Caco-2 (cell line): ENCODE results near the gene GPS1. TPM values are rescaled to one million over a fixed set of nuclear protein-coding genes. Genes with fewer than 3 reads are reported as not detected.

Experiments
- BruUV-seq: library from RNA; stranded (reverse); fragments of 400-500 nt; replicated peaks from 2 replicates; lab custom pipeline; 2021; lab: Mats Ljungman, UMichigan
- CTCF ChIA-PET: fragments of 300-600 bp; sonication (Branson Sonifier 250); formaldehyde crosslinking; loops from one replicate; lab custom pipeline; 2022; ENCODE audit warnings: antibody characterized with exemption; lab: Charles Lee
- POLR2A ChIA-PET: fragments of 300-600 bp; sonication (Branson Sonifier 250); formaldehyde crosslinking; loops from one replicate; lab custom pipeline; 2022; ENCODE audit warnings: antibody characterized with exemption; lab: Charles Lee
- DNase-seq, 2 experiments: peaks; one replicate each; pipeline versions ENCODE4 v3.0.0 to v3.0.0-alpha.2; 2020 to 2022
- H3K27me3 ChIP-seq: replicated peaks from 2 replicates; pipeline ENCODE4 v1.6.0; 2011; ENCODE audit warnings: low read length; ENCODE audit not compliant: control insufficient read depth, insufficient read depth
- H3K36me3 ChIP-seq: 2 replicates; pipeline ENCODE4 v1.5.1; 2011; ENCODE audit warnings: low read length; ENCODE audit not compliant: control insufficient read depth, insufficient read depth
- H3K4me1 ChIP-seq: fragments of 250-450 bp; sonication (Bioruptor Pico); 2 replicates; pipeline ENCODE4 v1.5.1; 2020; ENCODE audit warnings: mild to moderate bottlenecking
- H3K4me3 ChIP-seq: 2 replicates; pipeline ENCODE4 v1.5.1; 2011; ENCODE audit warnings: low read depth, mild to moderate bottlenecking, control low read depth, low read length
- H3K9me3 ChIP-seq: fragments of 250-450 bp; sonication (Bioruptor Pico); 2 replicates; pipeline ENCODE4 v1.5.1; 2020; ENCODE audit warnings: mild to moderate bottlenecking, moderate library complexity
- H3K27ac Mint-ChIP-seq: one replicate; pipeline ENCODE4 v1.8.0; 2022; ENCODE audit warnings: mixed read lengths; ENCODE audit not compliant: unreplicated experiment
- H3K27me3 Mint-ChIP-seq: one replicate; pipeline ENCODE4 v1.8.0; 2022; ENCODE audit warnings: mixed read lengths; ENCODE audit not compliant: insufficient read depth, unreplicated experiment
- H3K36me3 Mint-ChIP-seq: one replicate; pipeline ENCODE4 v1.8.0; 2022; ENCODE audit warnings: mild to moderate bottlenecking, mixed read lengths; ENCODE audit not compliant: insufficient read depth, unreplicated experiment
- H3K4me1 Mint-ChIP-seq: one replicate; pipeline ENCODE4 v1.8.0; 2022; ENCODE audit warnings: low read depth, mixed read lengths; ENCODE audit not compliant: unreplicated experiment
- H3K4me3 Mint-ChIP-seq: one replicate; pipeline ENCODE4 v1.8.0; 2022; ENCODE audit warnings: mild to moderate bottlenecking, moderate library complexity, mixed read lengths; ENCODE audit not compliant: unreplicated experiment
- H3K9me3 Mint-ChIP-seq: one replicate; pipeline ENCODE4 v1.8.0; 2022; ENCODE audit warnings: mixed read lengths; ENCODE audit not compliant: unreplicated experiment
- intact Hi-C: fragments of 100-400 bp; cut with micrococcal nuclease; formaldehyde crosslinking; loops from one replicate; pipeline ENCODE4 v1.10.0; 2022; ENCODE audit not compliant: unreplicated experiment
- total RNA-seq: library from RNA; stranded (reverse); gene quantifications from 2 replicates; pipeline ENCODE4 v1.2.3, GENCODE V29; 2022
- TF ChIP-seq, protein P1 (sequence below), 2 experiments: fragments of 200-600 bp in 1 of 2; IDR thresholded peaks; 1 replicate in 1 of 2; 2 replicates in 1 of 2; pipeline versions ENCODE4 v1.5.1 to v1.8.0; 2011 to 2022; ENCODE audit warnings: antibody characterized with exemption in 1 of 2, control low read depth in 1 of 2, inconsistent platforms in 1 of 2, low read depth in 1 of 2, low read length in 1 of 2, mild to moderate bottlenecking in 1 of 2, moderate library complexity in 1 of 2; ENCODE audit not compliant: insufficient read depth in 1 of 2, severe bottlenecking in 1 of 2, unreplicated experiment in 1 of 2

GPS1 gene
- total RNA-seq, 1 experiment from 2014 or later, result 195 TPM

DNA sequence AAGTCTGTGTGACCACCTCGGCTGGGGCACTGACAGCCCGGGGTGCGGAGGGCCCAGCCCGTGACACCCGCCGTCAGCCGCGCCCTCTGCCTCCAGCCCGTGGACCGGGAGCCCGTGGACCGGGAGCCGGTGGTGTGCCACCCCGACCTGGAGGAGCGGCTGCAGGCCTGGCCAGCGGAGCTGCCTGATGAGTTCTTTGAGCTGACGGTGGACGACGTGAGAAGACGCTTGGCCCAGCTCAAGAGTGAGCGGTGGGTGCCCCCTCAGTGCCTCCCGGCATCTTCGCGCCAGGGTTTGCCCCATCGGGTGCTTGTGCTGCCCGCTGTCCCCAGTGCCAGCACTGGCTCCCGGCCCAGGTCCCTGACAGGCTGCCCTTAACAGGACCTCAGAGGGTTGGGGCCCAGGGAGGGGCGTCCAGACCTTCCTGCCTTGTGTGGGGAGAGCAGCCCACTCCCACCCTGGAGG is 42.7 kb upstream of the GPS1 start:
- CTCF ChIA-PET, result no interaction called here
- BruUV-seq, result no TSS peak
- no peak for DNase-seq
- intact Hi-C loops, result no loop called here
- H3K36me3 Mint-ChIP-seq, result peaks cover 15% of the 10 kb centered on the region
- H3K27ac Mint-ChIP-seq, result no peak overlapping the region
- H3K4me1 ChIP-seq, result peaks cover 8% of the 10 kb centered on the region; the same call in 1 of the 2 replicates
- TF ChIP-seq, protein P1, sequence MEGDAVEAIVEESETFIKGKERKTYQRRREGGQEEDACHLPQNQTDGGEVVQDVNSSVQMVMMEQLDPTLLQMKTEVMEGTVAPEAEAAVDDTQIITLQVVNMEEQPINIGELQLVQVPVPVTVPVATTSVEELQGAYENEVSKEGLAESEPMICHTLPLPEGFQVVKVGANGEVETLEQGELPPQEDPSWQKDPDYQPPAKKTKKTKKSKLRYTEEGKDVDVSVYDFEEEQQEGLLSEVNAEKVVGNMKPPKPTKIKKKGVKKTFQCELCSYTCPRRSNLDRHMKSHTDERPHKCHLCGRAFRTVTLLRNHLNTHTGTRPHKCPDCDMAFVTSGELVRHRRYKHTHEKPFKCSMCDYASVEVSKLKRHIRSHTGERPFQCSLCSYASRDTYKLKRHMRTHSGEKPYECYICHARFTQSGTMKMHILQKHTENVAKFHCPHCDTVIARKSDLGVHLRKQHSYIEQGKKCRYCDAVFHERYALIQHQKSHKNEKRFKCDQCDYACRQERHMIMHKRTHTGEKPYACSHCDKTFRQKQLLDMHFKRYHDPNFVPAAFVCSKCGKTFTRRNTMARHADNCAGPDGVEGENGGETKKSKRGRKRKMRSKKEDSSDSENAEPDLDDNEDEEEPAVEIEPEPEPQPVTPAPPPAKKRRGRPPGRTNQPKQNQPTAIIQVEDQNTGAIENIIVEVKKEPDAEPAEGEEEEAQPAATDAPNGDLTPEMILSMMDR (IDR thresholded peaks at IDR 0.05; ENCODE audit: insufficient read depth in 1 of 2, low read depth in 1 of 2, low read length in 1 of 2, severe bottlenecking in 1 of 2, unreplicated experiment in 1 of 2), result no peak
- H3K9me3 ChIP-seq, result no peaks in the 10 kb centered on the region
- no peaks in the 10 kb centered on the region for H3K4me1 Mint-ChIP-seq
- no peak overlapping the region for H3K4me3 Mint-ChIP-seq
- no peaks in the 10 kb centered on the region for H3K27me3 Mint-ChIP-seq
- no peak overlapping the region for H3K4me3 ChIP-seq
- H3K9me3 Mint-ChIP-seq, result no peaks in the 10 kb centered on the region
- no peaks in the 10 kb centered on the region for H3K36me3 ChIP-seq
- POLR2A ChIA-PET, result no interaction called here
- H3K27me3 ChIP-seq, result no peaks in the 10 kb centered on the region

DNA sequence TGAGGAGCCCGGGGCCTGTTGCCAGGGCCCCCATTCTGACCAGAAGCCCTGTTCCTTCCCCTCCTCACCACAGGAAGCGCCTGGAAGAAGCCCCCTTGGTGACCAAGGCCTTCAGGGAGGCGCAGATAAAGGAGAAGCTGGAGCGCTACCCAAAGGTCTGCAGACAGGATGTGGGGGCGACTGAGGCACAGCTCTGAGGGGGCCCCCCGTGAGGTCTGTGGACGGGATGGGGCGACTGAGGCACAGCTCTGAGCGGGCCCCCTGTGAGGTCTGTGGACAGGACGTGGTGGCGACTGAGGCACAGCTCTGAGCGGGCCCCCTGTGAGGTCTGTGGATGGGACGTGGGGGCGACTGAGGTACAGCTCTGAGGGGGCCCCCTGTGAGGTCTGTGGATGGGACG is 42.3 kb upstream of the GPS1 start:
- ChIA-PET CTCF (no interaction called here), POLR2A (no interaction called here)
- DNase-seq, result no peak
- H3K4me3 Mint-ChIP-seq, result no peak overlapping the region
- H3K27me3 Mint-ChIP-seq, result no peaks in the 10 kb centered on the region
- H3K36me3 ChIP-seq, result no peaks in the 10 kb centered on the region
- H3K36me3 Mint-ChIP-seq, result peaks cover 17% of the 10 kb centered on the region
- H3K9me3 ChIP-seq, result no peaks in the 10 kb centered on the region
- H3K4me1 Mint-ChIP-seq, result no peaks in the 10 kb centered on the region
- no peaks in the 10 kb centered on the region for H3K9me3 Mint-ChIP-seq
- peaks cover 4% of the 10 kb centered on the region; the same call in 1 of the 2 replicates for H3K4me1 ChIP-seq
- no peak overlapping the region for H3K4me3 ChIP-seq
- H3K27me3 ChIP-seq, result no peaks in the 10 kb centered on the region
- intact Hi-C loops, result no loop called here
- no peak overlapping the region for H3K27ac Mint-ChIP-seq
- BruUV-seq, result no TSS peak
- TF ChIP-seq, protein P1 (IDR thresholded peaks at IDR 0.05; ENCODE audit: insufficient read depth in 1 of 2, low read depth in 1 of 2, low read length in 1 of 2, severe bottlenecking in 1 of 2, unreplicated experiment in 1 of 2), result no peak

DNA sequence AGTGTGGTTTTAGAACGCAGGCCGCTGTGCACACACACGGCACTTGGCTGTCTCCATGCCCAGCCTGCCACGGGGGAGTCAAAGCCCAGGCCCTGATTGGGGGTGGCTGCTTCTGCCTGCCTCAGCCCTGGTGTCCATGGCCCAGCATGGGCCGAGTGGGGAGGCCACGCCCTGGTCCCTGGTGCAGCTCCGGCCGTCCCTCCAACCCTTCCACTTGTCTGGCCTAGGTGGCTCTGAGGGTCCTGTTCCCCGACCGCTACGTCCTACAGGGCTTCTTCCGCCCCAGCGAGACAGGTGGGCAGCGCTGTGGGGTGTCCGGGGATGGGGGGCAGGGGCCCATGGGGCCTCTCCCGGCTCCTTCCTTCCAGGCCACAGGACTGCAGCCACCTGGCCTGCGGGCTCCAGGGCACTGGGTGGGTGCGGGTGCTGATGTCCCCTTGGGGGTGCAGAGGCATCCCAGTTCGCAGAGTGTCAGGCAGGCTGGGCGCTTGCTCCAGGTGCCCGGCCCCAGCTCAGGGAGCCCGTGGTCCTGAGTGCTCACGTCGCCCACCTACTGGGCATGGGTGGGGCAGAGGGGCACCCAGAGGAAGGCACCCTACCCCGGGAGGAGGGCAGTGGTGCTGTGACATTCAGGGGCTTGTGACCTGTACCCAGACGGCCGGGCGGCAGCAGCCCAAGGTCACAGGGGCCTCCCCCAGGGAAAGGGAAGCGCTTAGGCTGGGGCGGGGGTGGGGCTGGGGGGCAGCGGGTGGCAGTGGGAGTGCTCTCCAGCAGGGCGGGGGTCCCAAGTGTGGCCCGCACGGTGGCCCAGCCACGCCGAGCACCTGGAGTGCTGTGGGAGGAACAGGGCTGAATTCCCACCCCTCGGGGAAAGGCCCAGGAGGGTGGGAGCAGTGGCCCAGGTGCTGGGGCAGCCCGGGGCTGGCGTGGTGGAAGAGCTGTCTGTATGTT is 40.8 kb upstream of the GPS1 start:
- H3K27me3 Mint-ChIP-seq, result no peaks in the 10 kb centered on the region
- intact Hi-C loops, result no loop called here
- Histone ChIP-seq H3K36me3 (no peaks in the 10 kb centered on the region), H3K4me3 (no peak overlapping the region), H3K9me3 (no peaks in the 10 kb centered on the region), H3K27me3 (no peaks in the 10 kb centered on the region), H3K4me1 (0 out of 2 replicates have a peak, but pooled peaks cover 4% of the 10 kb centered on the region)
- DNase-seq, result no peak
- POLR2A ChIA-PET, result no interaction called here
- BruUV-seq, result no TSS peak
- TF ChIP-seq, protein P1 (IDR thresholded peaks at IDR 0.05; ENCODE audit: insufficient read depth in 1 of 2, low read depth in 1 of 2, low read length in 1 of 2, severe bottlenecking in 1 of 2, unreplicated experiment in 1 of 2), result no peak
- CTCF ChIA-PET, result interaction anchor here (0.6 to 0.7 kb wide), 2 partner anchors 19 to 143 kb away, joined by 3 to 8 read pairs; no protein-coding TSS in a partner anchor
- no peak overlapping the region for H3K4me3 Mint-ChIP-seq
- no peaks in the 10 kb centered on the region for H3K9me3 Mint-ChIP-seq
- H3K36me3 Mint-ChIP-seq, result peaks cover 20% of the 10 kb centered on the region
- no peak overlapping the region for H3K27ac Mint-ChIP-seq
- H3K4me1 Mint-ChIP-seq, result no peaks in the 10 kb centered on the region
